ENCODE measurements around the gene C5orf15. TPM values are rescaled to one million over a fixed set of nuclear protein-coding genes. Genes with fewer than 3 reads are reported as not detected.
"Not testable (repeated sequence)": the region's sequence is repeated elsewhere in the genome, so short reads cannot be mapped to it uniquely, and the experiment has no call there.

Gene C5orf15
- total RNA-seq, 2 donors from 2014 or later: 39.5 to 56.1 TPM

DNA sequence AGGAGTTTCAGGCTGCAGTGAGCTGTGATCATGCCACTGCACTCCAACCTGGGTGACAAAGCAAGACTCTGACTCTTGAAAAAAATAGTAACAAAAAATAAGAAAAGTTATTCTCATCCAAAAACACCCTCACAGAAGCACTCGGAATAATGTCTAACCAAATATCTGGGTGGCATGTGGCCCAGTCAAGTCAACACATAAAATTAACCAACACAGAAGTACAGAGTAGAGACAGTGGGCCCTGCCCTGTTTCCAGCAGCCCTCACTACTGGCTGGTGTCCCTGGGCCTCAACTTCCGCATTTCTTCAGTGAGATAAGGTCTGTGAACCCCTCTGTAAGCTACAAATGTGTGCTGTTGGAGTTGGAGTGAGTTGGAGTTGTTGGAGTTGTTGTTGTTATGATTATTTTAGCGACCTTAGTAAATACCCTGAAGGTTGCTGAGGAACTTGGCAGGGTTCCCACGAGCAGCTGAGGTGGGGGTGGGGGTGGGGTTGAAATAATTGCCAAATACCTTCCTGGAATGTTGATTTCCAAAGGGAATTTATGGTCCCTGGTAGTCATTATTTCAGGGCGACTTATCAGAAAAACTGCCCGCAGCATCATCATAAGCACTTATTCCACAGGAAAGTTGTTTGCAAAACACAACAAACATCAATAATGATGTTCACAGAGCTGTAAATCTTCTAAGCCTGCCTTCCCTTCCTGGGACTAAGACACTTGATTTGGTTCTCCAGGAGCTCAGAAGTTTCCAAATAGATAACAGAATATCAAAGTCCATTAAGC is 30.2 kb downstream of the C5orf15 start:
- TF ChIP-seq, protein P1, sequence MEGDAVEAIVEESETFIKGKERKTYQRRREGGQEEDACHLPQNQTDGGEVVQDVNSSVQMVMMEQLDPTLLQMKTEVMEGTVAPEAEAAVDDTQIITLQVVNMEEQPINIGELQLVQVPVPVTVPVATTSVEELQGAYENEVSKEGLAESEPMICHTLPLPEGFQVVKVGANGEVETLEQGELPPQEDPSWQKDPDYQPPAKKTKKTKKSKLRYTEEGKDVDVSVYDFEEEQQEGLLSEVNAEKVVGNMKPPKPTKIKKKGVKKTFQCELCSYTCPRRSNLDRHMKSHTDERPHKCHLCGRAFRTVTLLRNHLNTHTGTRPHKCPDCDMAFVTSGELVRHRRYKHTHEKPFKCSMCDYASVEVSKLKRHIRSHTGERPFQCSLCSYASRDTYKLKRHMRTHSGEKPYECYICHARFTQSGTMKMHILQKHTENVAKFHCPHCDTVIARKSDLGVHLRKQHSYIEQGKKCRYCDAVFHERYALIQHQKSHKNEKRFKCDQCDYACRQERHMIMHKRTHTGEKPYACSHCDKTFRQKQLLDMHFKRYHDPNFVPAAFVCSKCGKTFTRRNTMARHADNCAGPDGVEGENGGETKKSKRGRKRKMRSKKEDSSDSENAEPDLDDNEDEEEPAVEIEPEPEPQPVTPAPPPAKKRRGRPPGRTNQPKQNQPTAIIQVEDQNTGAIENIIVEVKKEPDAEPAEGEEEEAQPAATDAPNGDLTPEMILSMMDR (IDR thresholded peaks at IDR 0.05): no peak
- Histone ChIP-seq H3K27ac (no peak overlapping the region), H3K27me3 (replicated peaks; ENCODE audit: insufficient read depth) (no peaks in the 10 kb centered on the region), H3K4me3 (no peak overlapping the region), H3K36me3 (no peaks in the 10 kb centered on the region), H3K9me3 (no peaks in the 10 kb centered on the region), H3K4me1 (ENCODE audit: control insufficient read depth in 1 of 2, low read depth in 2 of 2) (peaks cover 2 to 21% of the 10 kb centered on the region in 2 donors)
- no peak for DNase-seq (ENCODE audit: low spot score)
- no peak for ATAC-seq (ENCODE audit: insufficient number of reproducible peaks, low FRiP score, low read depth)

DNA sequence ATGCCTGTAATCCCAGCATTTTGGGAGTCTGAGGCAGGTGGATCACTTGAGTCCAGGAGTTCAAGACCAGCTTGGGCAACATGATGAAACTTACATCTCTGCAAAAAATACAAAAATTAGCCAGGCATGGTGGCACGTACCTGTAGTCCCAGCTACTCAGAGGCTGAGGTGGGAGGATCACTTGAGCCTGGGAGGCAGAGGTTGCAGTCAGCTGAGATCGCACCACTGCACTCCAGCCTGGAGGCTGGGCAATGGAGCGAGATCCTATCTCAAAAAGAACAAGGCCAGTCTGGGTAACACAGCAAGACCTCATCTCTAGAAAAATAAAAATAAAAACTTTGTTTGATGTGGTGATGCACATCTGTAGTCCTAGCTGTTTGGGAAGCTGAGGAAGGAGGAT is 30.8 kb downstream of the C5orf15 start:
- not testable (repeated sequence) for H3K4me3 ChIP-seq; H3K27me3 ChIP-seq (replicated peaks; ENCODE audit: insufficient read depth); ATAC-seq (ENCODE audit: insufficient number of reproducible peaks, low FRiP score, low read depth); H3K36me3 ChIP-seq; H3K9me3 ChIP-seq; H3K27ac ChIP-seq; DNase-seq (ENCODE audit: low spot score)
- peaks cover 8 to 21% of the 10 kb centered on the region in 2 donors for H3K4me1 ChIP-seq (ENCODE audit: control insufficient read depth in 1 of 2, low read depth in 2 of 2)

DNA sequence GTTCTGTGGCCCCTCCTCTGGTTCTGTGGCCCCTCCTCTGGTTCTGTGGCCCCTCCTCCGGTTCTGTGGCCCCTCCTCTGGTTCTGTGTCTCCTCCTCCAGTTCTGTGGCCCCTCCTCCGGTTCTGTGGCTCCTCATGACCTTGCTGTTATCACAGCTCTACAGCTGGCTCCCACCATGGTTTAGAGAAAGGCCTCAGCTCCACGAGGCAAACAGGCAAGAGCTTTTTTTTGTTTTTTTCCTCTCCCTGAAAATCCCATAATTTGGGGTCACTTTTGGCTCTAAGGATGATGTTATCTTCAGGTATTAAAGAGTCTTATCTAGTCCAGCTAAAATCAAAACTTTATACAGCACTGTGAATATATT is 31.8 kb downstream of the C5orf15 start:
- Histone ChIP-seq H3K27me3 (replicated peaks; ENCODE audit: insufficient read depth) (no peaks in the 10 kb centered on the region), H3K4me1 (ENCODE audit: control insufficient read depth in 1 of 2, low read depth in 2 of 2) (peaks cover 8 to 24% of the 10 kb centered on the region in 2 donors), H3K4me3 (no peak overlapping the region), H3K36me3 (no peaks in the 10 kb centered on the region), H3K9me3 (no peaks in the 10 kb centered on the region), H3K27ac (no peak overlapping the region)
- ATAC-seq (ENCODE audit: insufficient number of reproducible peaks, low FRiP score, low read depth) (no peak), DNase-seq (ENCODE audit: low spot score) (no peak)
- TF ChIP-seq, protein P1 (IDR thresholded peaks at IDR 0.05): no peak

DNA sequence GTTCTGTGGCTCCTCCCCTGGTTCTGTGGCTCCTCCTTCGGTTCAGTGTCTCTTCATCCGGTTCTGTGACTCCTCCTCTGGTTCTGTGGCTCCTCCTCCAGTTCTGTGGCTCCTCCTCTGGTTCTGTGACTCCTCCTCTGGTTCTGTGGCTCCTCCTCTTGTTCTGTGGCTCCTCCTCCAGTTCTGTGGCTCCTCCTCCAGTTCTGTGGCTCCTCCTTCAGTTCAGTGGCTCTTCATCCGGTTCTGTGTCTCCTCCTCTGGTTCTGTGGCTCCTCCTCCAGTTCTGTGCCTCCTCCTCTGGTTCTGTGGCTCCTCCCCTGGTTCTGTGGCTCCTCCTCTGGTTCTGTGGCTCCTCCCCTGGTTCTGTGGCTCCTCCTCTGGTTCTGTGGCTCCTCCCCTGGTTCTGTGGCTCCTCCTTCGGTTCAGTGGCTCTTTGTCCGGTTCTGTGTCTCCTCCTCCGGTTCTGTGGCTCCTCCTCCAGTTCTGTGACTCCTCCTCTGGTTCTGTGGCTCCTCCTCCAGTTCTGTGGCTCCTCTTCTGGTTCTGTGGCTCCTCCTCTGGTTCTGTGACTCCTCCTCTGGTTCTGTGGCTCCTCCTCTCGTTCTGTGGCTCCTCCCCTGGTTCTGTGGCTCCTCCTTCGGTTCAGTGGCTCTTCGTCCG is 32.3 kb downstream of the C5orf15 start:
- not testable (repeated sequence) for ATAC-seq (ENCODE audit: insufficient number of reproducible peaks, low FRiP score, low read depth); H3K27ac ChIP-seq; H3K4me3 ChIP-seq; H3K9me3 ChIP-seq; H3K27me3 ChIP-seq (replicated peaks; ENCODE audit: insufficient read depth); H3K36me3 ChIP-seq; DNase-seq (ENCODE audit: low spot score)
- peaks cover 8 to 24% of the 10 kb centered on the region in 2 donors for H3K4me1 ChIP-seq (ENCODE audit: control insufficient read depth in 1 of 2, low read depth in 2 of 2)

DNA sequence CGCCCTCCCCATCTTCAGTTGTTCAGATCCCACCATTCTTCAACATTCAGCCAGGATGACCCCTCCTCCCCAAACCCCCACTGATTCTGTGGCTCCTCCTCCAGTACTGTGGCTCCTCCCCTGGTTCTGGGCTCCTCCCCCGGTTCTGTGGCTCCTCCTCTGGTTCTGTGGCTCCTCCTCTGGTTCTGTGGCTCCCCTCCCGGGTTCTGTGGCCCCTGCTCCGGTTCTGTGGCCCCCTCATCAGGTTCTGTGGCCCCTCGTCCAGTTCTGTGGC is 32.8 kb downstream of the C5orf15 start:
- Histone ChIP-seq H3K4me3 (no peak overlapping the region), H3K4me1 (ENCODE audit: control insufficient read depth in 1 of 2, low read depth in 2 of 2) (peaks cover 8 to 27% of the 10 kb centered on the region in 2 donors), H3K27me3 (replicated peaks; ENCODE audit: insufficient read depth) (no peaks in the 10 kb centered on the region), H3K36me3 (no peaks in the 10 kb centered on the region), H3K9me3 (no peaks in the 10 kb centered on the region), H3K27ac (no peak overlapping the region)
- TF ChIP-seq, protein P1 (IDR thresholded peaks at IDR 0.05): no peak
- ATAC-seq (ENCODE audit: insufficient number of reproducible peaks, low FRiP score, low read depth) (no peak), DNase-seq (ENCODE audit: low spot score) (no peak)

DNA sequence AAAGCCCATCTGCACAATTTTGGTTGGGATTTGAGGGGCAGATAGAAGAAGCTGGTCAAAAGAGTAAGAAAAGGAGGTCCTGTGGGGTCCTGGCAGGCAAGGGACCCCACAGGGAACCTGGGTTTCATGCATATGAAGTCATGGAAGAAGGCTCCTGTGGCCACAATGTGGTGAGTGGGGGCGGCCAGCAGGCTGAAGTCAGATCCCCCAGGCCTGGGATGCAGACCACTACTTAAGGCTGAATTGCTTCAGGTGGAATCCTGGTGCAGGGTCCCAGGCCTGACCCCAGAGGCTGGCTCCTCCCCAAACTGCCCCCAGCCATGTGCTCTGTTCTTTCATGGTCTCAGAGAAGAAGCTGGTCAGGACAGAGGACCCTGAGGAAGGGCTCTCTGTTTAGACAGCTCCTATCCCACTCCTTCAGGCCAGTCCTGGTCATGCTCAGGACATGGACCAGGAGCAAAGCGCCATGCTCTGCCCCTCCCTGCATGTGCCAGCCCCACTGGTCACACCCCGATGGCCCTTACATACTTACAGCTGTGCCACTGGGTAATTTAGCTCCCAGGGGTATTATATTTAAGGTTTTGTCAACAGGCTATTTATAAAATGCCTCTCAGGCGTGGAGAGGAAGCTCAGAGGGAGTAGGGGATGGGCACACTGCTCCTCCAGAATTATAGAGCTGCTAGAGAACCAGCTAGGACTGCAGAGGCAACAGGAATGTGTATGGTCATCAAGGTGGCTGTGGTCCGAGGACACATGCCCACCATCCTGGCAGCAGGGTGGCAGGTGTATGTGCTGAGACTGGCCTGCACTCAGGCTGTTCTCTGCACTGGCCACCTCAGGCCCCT is 33.4 kb downstream of the C5orf15 start:
- peaks cover 8 to 32% of the 10 kb centered on the region in 2 donors for H3K4me1 ChIP-seq (ENCODE audit: control insufficient read depth in 1 of 2, low read depth in 2 of 2)
- DNase-seq (ENCODE audit: low spot score) (no peak), ATAC-seq (ENCODE audit: insufficient number of reproducible peaks, low FRiP score, low read depth) (no peak)
- H3K27ac ChIP-seq: no peak overlapping the region
- H3K4me3 ChIP-seq: no peak overlapping the region
- no peaks in the 10 kb centered on the region for H3K27me3 ChIP-seq (replicated peaks; ENCODE audit: insufficient read depth)
- TF ChIP-seq, protein P1 (IDR thresholded peaks at IDR 0.05): no peak
- no peaks in the 10 kb centered on the region for H3K9me3 ChIP-seq
- no peaks in the 10 kb centered on the region for H3K36me3 ChIP-seq

Data from thoracic aorta (tissue), 2 donors.